Vagina (tissue), 2 donors: ENCODE data around the gene KLHL13. TPM values are rescaled to one million over a fixed set of nuclear protein-coding genes. Genes with fewer than 3 reads are reported as not detected.

Experiments used
- DNase-seq, 2 donors: peaks; one replicate each; pipeline ENCODE4 v3.0.0-alpha.2; 2017; ENCODE audit errors: extremely low spot score in 2 of 2
- H3K27ac ChIP-seq: fragments of 200-600 bp; sonication (generic); one replicate; pipeline ENCODE4 v1.5.1; 2019
- H3K27me3 ChIP-seq: fragments of 200-600 bp; sonication (generic); one replicate; pipeline ENCODE4 v1.5.1; 2019
- H3K36me3 ChIP-seq, 2 donors: fragments of 200-600 bp; sonication (generic); one replicate each; pipeline ENCODE4 v1.5.1; 2017 to 2019
- H3K4me1 ChIP-seq: fragments of 200-600 bp; sonication (generic); one replicate; pipeline ENCODE4 v1.5.1; 2019
- H3K4me3 ChIP-seq, 2 donors: fragments of 200-600 bp; sonication (generic); 1 replicate in 1 of 2; 2 replicates in 1 of 2; pipeline ENCODE4 v1.5.1; 2016 to 2019
- H3K9me3 ChIP-seq: fragments of 200-600 bp; sonication (generic); one replicate; pipeline ENCODE4 v1.5.1; 2019
- CTCF ChIP-seq, 3 experiments: fragments of 450-650 bp in 2 of 3; fragments of 200-600 bp in 1 of 3; sonication (generic) in 1 of 3; IDR thresholded peaks; one replicate each; pipeline ENCODE4 v1.5.1; 2017 to 2019; ENCODE audit warnings: antibody characterized with exemption in 3 of 3, mild to moderate bottlenecking in 2 of 3, moderate library complexity in 2 of 3
- POLR2A ChIP-seq, 2 donors: fragments of 450-650 bp; IDR thresholded peaks; one replicate each; pipeline ENCODE4 v1.6.1; 2017; ENCODE audit warnings: antibody characterized with exemption in 2 of 2, mild to moderate bottlenecking in 2 of 2, moderate library complexity in 2 of 2
- POLR2AphosphoS5 ChIP-seq, 2 donors: sonication (generic); formaldehyde crosslinking; IDR thresholded peaks; one replicate each; pipeline ENCODE4 v1.9.0; 2017; ENCODE audit warnings: antibody characterized with exemption in 2 of 2, mild to moderate bottlenecking in 2 of 2, low read depth in 1 of 2; ENCODE audit not compliant: insufficient read depth in 1 of 2
- intact Hi-C: fragments of 100-400 bp; cut with DNase I; formaldehyde crosslinking; loops from one replicate; pipeline ENCODE4 v1.15.1; 2023
- small RNA-seq: library from RNA; depleted of rRNA; stranded (forward); fragments of <200 nt; gene quantifications from one replicate; pipeline ENCODE3, GENCODE V24; 2016
- total RNA-seq: library from RNA; depleted of rRNA; stranded (reverse); fragments of >200 nt; gene quantifications from one replicate; pipeline ENCODE4 v1.2.3, GENCODE V29; 2016

Gene KLHL13
- total RNA-seq, 1 donor from 2014 or later = 10.6 TPM

DNA sequence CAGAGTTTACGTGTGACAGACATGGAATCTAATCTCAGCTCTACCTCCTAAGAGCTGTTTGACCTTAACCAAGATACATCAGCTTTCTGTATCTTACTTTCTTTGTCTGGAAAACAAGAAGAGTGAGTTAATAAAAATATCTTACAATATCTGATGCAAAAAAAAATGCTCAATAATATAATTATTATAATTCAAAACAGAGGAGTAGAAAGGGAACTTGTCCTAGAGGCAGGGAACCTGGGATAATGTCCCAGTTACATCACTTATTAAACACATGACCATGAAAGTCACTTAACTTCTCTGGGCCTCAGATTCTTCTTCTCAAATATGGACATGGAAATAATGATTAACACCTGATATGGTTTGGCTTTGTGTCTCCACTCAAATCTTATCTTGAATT lies 256.1 kb downstream of the KLHL13 start:
- H3K9me3 ChIP-seq = no peaks in the 10 kb centered on the region
- no peaks in the 10 kb centered on the region for H3K4me1 ChIP-seq
- TF ChIP-seq POLR2AphosphoS5 (IDR thresholded peaks at IDR 0.05; ENCODE audit: insufficient read depth in 1 of 2, low read depth in 1 of 2) = no peak
- H3K27ac ChIP-seq = no peak overlapping the region
- intact Hi-C loops = no loop called here
- DNase-seq = no peak
- no peak overlapping the region for H3K4me3 ChIP-seq
- no peaks in the 10 kb centered on the region for H3K36me3 ChIP-seq
- no peaks in the 10 kb centered on the region for H3K27me3 ChIP-seq

- Histone ChIP-seq H3K4me3 (no peak overlapping the region), H3K27me3 (no peaks in the 10 kb centered on the region), H3K36me3 (no peaks in the 10 kb centered on the region), H3K27ac (no peak overlapping the region), H3K9me3 (no peaks in the 10 kb centered on the region), H3K4me1 (no peaks in the 10 kb centered on the region)
- intact Hi-C loops = no loop called here
- TF ChIP-seq POLR2A (IDR thresholded peaks at IDR 0.05) = no peak
- no peak for TF ChIP-seq CTCF (IDR thresholded peaks at IDR 0.05)
- no peak for DNase-seq
Observed at GRCh38 chrX:117854806-117855205, 261.8 kb downstream of the KLHL13 start.

DNA sequence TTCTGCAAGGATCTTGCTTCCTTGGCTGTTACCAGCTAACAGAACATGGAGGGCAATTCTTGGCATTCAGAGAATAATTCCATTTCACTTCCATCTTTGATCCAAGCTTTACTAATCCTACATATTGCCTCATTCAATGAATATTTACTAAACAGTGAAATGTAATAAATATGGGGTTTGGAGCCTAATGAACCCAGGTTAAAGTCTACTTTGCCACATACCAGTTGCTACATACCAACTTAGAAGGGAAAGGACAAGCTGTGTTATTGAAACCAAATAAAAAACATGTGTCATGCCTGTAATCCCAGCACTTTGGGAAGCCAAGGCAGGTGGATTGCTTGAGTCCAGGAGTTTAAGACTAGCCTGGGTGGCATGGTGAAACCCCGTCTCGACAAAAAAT lies 265.6 kb downstream of the KLHL13 start:
- no peak overlapping the region for H3K27ac ChIP-seq
- H3K4me1 ChIP-seq = no peaks in the 10 kb centered on the region
- no peaks in the 10 kb centered on the region for H3K27me3 ChIP-seq
- H3K36me3 ChIP-seq = no peaks in the 10 kb centered on the region
- no peaks in the 10 kb centered on the region for H3K9me3 ChIP-seq
- no peak for DNase-seq
- no peak for TF ChIP-seq POLR2A (IDR thresholded peaks at IDR 0.05)
- TF ChIP-seq CTCF (IDR thresholded peaks at IDR 0.05) = no peak
- no peak for TF ChIP-seq POLR2AphosphoS5 (IDR thresholded peaks at IDR 0.05; ENCODE audit: insufficient read depth in 1 of 2, low read depth in 1 of 2)
- no peak overlapping the region for H3K4me3 ChIP-seq
- intact Hi-C loops = no loop called here

Small RNA genes lying within 50 kb of the gene (small RNA-seq; reads per million reads assigned to genes)
- not detected for gene RF00019
- gene TUBB4BP3 = not detected

Other genes starting within 250 kb of the KLHL13 start
- gene WDR44, start 229.3 kb upstream of the KLHL13 start, total RNA-seq = 22.1 TPM